SIG-M5 (cell line): ENCODE measurements around the gene ERCC8.
"Not testable (repeated sequence)": the region's sequence is repeated elsewhere in the genome, so short reads cannot be mapped to it uniquely, and the experiment has no call there.

Source experiments
- DNase-seq: peaks from one replicate; lab custom pipeline; 2025; lab: John Stamatoyannopoulos, UW

The ERCC8 gene

GRCh38 chr5:60944904-60945812 lies at the start of gene ERCC8, which contains the start of gene NDUFAF2:
TSS of gene ERCC8 (minus strand) at chr5:60945070. CDS start at chr5:60945008, 62 bp downstream.
TSS of gene NDUFAF2 (plus strand) at chr5:60945205. CDS start at chr5:60945256, 51 bp downstream.
- peak; percentile 75 for DNase-seq

GRCh38 chr5:60993875-60994571 lies 49.2 kb upstream of the ERCC8 start:
- no peak for DNase-seq

GRCh38 chr5:60993425-60993824 lies 48.6 kb upstream of the ERCC8 start:
- DNase-seq = no peak

GRCh38 chr5:60992871-60993270 lies 48.0 kb upstream of the ERCC8 start:
- DNase-seq = no peak

GRCh38 chr5:60989790-60990189 lies 44.9 kb upstream of the ERCC8 start:
- no peak for DNase-seq

GRCh38 chr5:60982127-60982526 lies 37.3 kb upstream of the ERCC8 start:
- DNase-seq = not testable (repeated sequence)

GRCh38 chr5:60980511-60980910 lies 35.6 kb upstream of the ERCC8 start:
- no peak for DNase-seq

- DNase-seq = no peak
Observed at GRCh38 chr5:60978968-60979367, 34.1 kb upstream of the ERCC8 start.

- DNase-seq = no peak
Observed at GRCh38 chr5:60977956-60978737, 33.3 kb upstream of the ERCC8 start.

GRCh38 chr5:60972231-60972630 lies 27.4 kb upstream of the ERCC8 start:
- no peak for DNase-seq

GRCh38 chr5:60961685-60962084 lies 16.8 kb upstream of the ERCC8 start:
- peak; percentile 52 for DNase-seq

GRCh38 chr5:60960591-60960990 lies 15.7 kb upstream of the ERCC8 start:
- DNase-seq = no peak

- DNase-seq = no peak
Observed at GRCh38 chr5:60959156-60959555, 14.3 kb upstream of the ERCC8 start.

- DNase-seq = no peak
Observed at GRCh38 chr5:60958712-60959111, 13.8 kb upstream of the ERCC8 start.

- DNase-seq = no peak
Observed at GRCh38 chr5:60958088-60958487, 13.2 kb upstream of the ERCC8 start.

GRCh38 chr5:60955239-60955638 lies 10.4 kb upstream of the ERCC8 start:
- DNase-seq = no peak

GRCh38 chr5:60948738-60949137 lies 3.9 kb upstream of the ERCC8 start:
- no peak for DNase-seq

GRCh38 chr5:60945813-60946187 lies 930 bp upstream of the ERCC8 start:
- DNase-seq = no peak

- no peak for DNase-seq
Observed at GRCh38 chr5:60943624-60944023, 1.2 kb downstream of the ERCC8 start.

GRCh38 chr5:60929024-60929423 lies 15.8 kb downstream of the ERCC8 start:
- no peak for DNase-seq

GRCh38 chr5:60927450-60927849 lies 17.4 kb downstream of the ERCC8 start:
- DNase-seq = no peak

GRCh38 chr5:60918466-60918865 lies 26.4 kb downstream of the ERCC8 start:
- DNase-seq = no peak
